Measurements from ENCODE around the gene CCDC90B. TPM values are rescaled to one million over a fixed set of nuclear protein-coding genes. Genes with fewer than 3 reads are reported as not detected.

Gene CCDC90B
- 10 to 100 TPM; 23.0 to 50.2 (median 35.9) TPM for total RNA-seq
- polyA plus RNA-seq, result 10 to 100 TPM; 33.2 to 68.0 TPM
- long read RNA-seq, donor 1, full-length matches to known transcripts, result 50 of 73 reads
- long read RNA-seq, donor 1, partial matches to known transcripts, result 13 of 73 reads
- long read RNA-seq, donor 1, other reads (novel, unspliced or antisense), result 10 of 73 reads
- long read RNA-seq, donor 2, full-length matches to known transcripts, result 48 of 48 reads
- long read RNA-seq, donor 2, partial matches to known transcripts, result 0 of 48 reads
- long read RNA-seq, donor 2, other reads (novel, unspliced or antisense), result 0 of 48 reads
- long read RNA-seq, donor 3, full-length matches to known transcripts, result 33 of 39 reads
- long read RNA-seq, donor 3, partial matches to known transcripts, result 0 of 39 reads
- long read RNA-seq, donor 3, other reads (novel, unspliced or antisense), result 6 of 39 reads

GRCh38 chr11:83285771-83286528 lies at the start of gene CCDC90B:
CCDC90B (minus strand) TSS chr11:83286367; CDS start chr11:83285972, 395 bp downstream.
- intact Hi-C loops (cut with DNase I), result no loop called here
- peak; percentile 91 to 95 (median 93) for DNase-seq
- no peaks in the 10 kb centered on the region for H3K36me3 ChIP-seq
- no peaks in the 10 kb centered on the region for H3K27me3 ChIP-seq
- 0 to 1% (median 0%) methylated on average over 46 to 55 of the region's 55 CpGs for WGBS, 3 donors
- H3K4me3 ChIP-seq, result peak within 1 kb of the TSS; percentile 91
- no peak for TF ChIP-seq CTCF (IDR thresholded peaks at IDR 0.05)
- peak; percentile 93 for TF ChIP-seq POLR2A (IDR thresholded peaks at IDR 0.05)
- peak; percentile 61 for TF ChIP-seq EP300 (IDR thresholded peaks at IDR 0.05)
- peak within 1 kb of the TSS; percentile 97 to 98 for H3K27ac ChIP-seq
- peaks cover 2% of the 10 kb centered on the region for H3K4me1 ChIP-seq (ENCODE audit: insufficient read depth)
- no peaks in the 10 kb centered on the region for H3K9me3 ChIP-seq

- no peak for TF ChIP-seq EP300 (IDR thresholded peaks at IDR 0.05)
- TF ChIP-seq POLR2A (IDR thresholded peaks at IDR 0.05), result no peak
- TF ChIP-seq CTCF (IDR thresholded peaks at IDR 0.05), result no peak
- Histone ChIP-seq H3K36me3 (no peaks in the 10 kb centered on the region), H3K9me3 (no peaks in the 10 kb centered on the region), H3K27ac (no peak overlapping the region), H3K4me3 (no peak overlapping the region), H3K4me1 (ENCODE audit: insufficient read depth) (no peaks in the 10 kb centered on the region), H3K27me3 (no peaks in the 10 kb centered on the region)
- 82 to 90% (median 82%) methylated on average over 4 of the region's 4 CpGs for WGBS, 3 donors
- intact Hi-C loops (cut with DNase I), result no loop called here
- DNase-seq, result no peak
Measured at GRCh38 chr11:83335446-83336070, 49.4 kb upstream of the CCDC90B start.

GRCh38 chr11:83330303-83330702 lies 44.1 kb upstream of the CCDC90B start:
- no peak overlapping the region for H3K27ac ChIP-seq
- no peaks in the 10 kb centered on the region for H3K36me3 ChIP-seq
- no peaks in the 10 kb centered on the region for H3K4me1 ChIP-seq (ENCODE audit: insufficient read depth)
- 79 to 83% (median 81%) methylated on average over 2 of the region's 2 CpGs for WGBS, 3 donors
- no peaks in the 10 kb centered on the region for H3K27me3 ChIP-seq
- H3K4me3 ChIP-seq, result no peak overlapping the region
- intact Hi-C loops (cut with DNase I), result no loop called here
- no peak for DNase-seq
- TF ChIP-seq CTCF (IDR thresholded peaks at IDR 0.05) (no peak), EP300 (IDR thresholded peaks at IDR 0.05) (no peak), POLR2A (IDR thresholded peaks at IDR 0.05) (no peak)
- H3K9me3 ChIP-seq, result no peaks in the 10 kb centered on the region

- Histone ChIP-seq H3K4me1 (ENCODE audit: insufficient read depth) (no peaks in the 10 kb centered on the region), H3K36me3 (no peaks in the 10 kb centered on the region), H3K4me3 (no peak overlapping the region), H3K27ac (no peak overlapping the region), H3K9me3 (no peaks in the 10 kb centered on the region), H3K27me3 (no peaks in the 10 kb centered on the region)
- TF ChIP-seq EP300 (IDR thresholded peaks at IDR 0.05), result no peak
- TF ChIP-seq CTCF (IDR thresholded peaks at IDR 0.05), result no peak
- no peak for TF ChIP-seq POLR2A (IDR thresholded peaks at IDR 0.05)
- 86 to 95% (median 92%) methylated on average over 1 of the region's 1 CpG for WGBS, 3 donors
- intact Hi-C loops (cut with DNase I), result no loop called here
- no peak for DNase-seq
Measured at GRCh38 chr11:83326326-83326725, 40.2 kb upstream of the CCDC90B start.
